ENCODE measurements around the gene THAP5.

THAP5 gene

DNA sequence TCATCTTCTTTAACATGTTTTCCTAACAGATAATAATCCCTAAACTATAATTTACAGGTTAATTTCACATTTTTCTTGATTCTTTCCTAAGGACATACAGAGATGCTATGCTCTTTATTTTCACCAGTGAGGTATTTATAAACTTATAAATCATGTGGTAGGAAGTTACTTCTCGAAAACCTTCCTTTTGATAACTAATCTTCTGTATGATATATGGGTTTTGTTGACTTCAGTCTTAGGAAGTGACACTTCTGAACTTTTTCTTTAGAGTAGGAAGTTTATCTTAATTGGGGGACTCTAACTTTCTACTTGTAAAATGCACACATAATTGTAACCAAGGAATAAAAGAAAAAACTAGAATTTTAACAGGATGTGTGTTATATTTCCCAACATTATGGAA is 33.8 kb downstream of the THAP5 start:
- Histone ChIP-seq H3K27me3 (ENCODE audit: insufficient read depth, low read depth, severe bottlenecking) (no peaks in the 10 kb centered on the region), H3K4me3 (ENCODE audit: low read depth, low read length) (no peak overlapping the region), H3K27ac (no peak overlapping the region), H3K36me3 (no peaks in the 10 kb centered on the region), H3K9me3 (ENCODE audit: severe bottlenecking) (no peaks in the 10 kb centered on the region)
- no peak for TF ChIP-seq CTCF (IDR thresholded peaks at IDR 0.05; ENCODE audit: low read depth, low read length)
- DNase-seq, result no peak

DNA sequence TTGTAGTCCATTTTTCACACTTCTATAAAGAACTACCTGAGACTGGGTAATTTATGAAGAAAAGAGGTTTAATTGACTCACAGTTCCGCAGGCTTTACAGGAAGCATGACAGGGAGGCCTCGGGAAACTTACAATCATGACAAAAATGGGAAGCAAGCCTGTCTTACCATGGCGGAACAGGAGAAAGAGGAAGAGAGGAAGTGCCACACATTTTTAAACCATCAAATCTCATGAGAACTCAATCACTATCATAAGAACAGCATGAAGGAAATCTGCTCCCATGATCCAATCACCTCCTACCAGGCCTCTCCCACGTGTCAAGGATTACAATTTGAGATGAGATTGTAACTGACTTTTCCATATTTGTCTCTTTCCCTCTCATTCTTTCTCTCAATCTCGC is 34.2 kb downstream of the THAP5 start:
- Histone ChIP-seq H3K4me3 (ENCODE audit: low read depth, low read length) (no peak overlapping the region), H3K27me3 (ENCODE audit: insufficient read depth, low read depth, severe bottlenecking) (no peaks in the 10 kb centered on the region), H3K36me3 (no peaks in the 10 kb centered on the region), H3K9me3 (ENCODE audit: severe bottlenecking) (no peaks in the 10 kb centered on the region), H3K27ac (no peak overlapping the region)
- no peak for DNase-seq
- no peak for TF ChIP-seq CTCF (IDR thresholded peaks at IDR 0.05; ENCODE audit: low read depth, low read length)

GRCh38 chr7:108533712-108534111 is 35.8 kb downstream of the THAP5 start:
- no peak for DNase-seq
- Histone ChIP-seq H3K36me3 (no peaks in the 10 kb centered on the region), H3K27me3 (ENCODE audit: insufficient read depth, low read depth, severe bottlenecking) (no peaks in the 10 kb centered on the region), H3K4me3 (ENCODE audit: low read depth, low read length) (no peak overlapping the region), H3K27ac (no peak overlapping the region), H3K9me3 (ENCODE audit: severe bottlenecking) (no peaks in the 10 kb centered on the region)
- no peak for TF ChIP-seq CTCF (IDR thresholded peaks at IDR 0.05; ENCODE audit: low read depth, low read length)

GRCh38 chr7:108529341-108529740 is 40.2 kb downstream of the THAP5 start:
- no peak overlapping the region for H3K27ac ChIP-seq
- no peak for DNase-seq
- H3K4me3 ChIP-seq (ENCODE audit: low read depth, low read length), result no peak overlapping the region
- no peaks in the 10 kb centered on the region for H3K27me3 ChIP-seq (ENCODE audit: insufficient read depth, low read depth, severe bottlenecking)
- no peaks in the 10 kb centered on the region for H3K36me3 ChIP-seq
- TF ChIP-seq CTCF (IDR thresholded peaks at IDR 0.05; ENCODE audit: low read depth, low read length), result no peak
- H3K9me3 ChIP-seq (ENCODE audit: severe bottlenecking), result no peaks in the 10 kb centered on the region

DNA sequence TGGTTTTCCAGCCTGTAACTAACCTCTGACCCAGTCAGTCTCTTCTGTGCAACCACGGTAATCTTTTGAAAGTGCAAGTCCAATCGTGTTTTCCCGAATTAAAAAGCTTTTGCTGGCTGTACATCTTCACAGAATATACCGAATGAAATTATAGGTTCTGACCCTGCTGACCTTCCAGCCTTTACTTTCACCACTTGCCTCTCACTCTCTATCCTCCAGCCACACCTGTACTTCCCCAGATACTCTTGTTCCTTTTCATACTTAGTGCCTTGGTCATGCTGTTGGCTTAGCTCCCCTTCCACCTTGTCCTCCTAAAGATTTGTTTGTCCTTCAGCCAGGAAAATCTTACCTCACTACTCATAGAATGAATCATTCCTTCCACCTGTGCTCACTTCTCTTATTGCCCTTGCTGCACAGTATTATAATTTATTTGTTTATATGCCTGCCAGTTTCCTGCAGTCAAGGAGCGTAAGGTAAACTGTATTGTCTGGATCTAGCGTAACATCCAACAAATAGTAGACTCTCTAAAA is 41.3 kb downstream of the THAP5 start:
- Histone ChIP-seq H3K27ac (peak overlapping the region; percentile 73), H3K4me3 (ENCODE audit: low read depth, low read length) (no peak overlapping the region)
- no peak for DNase-seq

More for the DNA sequence above, 41.3 kb downstream of the THAP5 start:
- TF ChIP-seq CTCF (IDR thresholded peaks at IDR 0.05; ENCODE audit: low read depth, low read length), result no peak
- no peaks in the 10 kb centered on the region for H3K36me3 ChIP-seq
- H3K9me3 ChIP-seq (ENCODE audit: severe bottlenecking), result no peaks in the 10 kb centered on the region
- no peaks in the 10 kb centered on the region for H3K27me3 ChIP-seq (ENCODE audit: insufficient read depth, low read depth, severe bottlenecking)

Data from WERI-Rb-1 (cell line).